HepG2 (cell line): ENCODE measurements around the gene C2orf80. TPM values are rescaled to one million over a fixed set of nuclear protein-coding genes. Genes with fewer than 3 reads are reported as not detected.

ENCODE experiments used
- ATF7-NPFF ChIP-seq: sonication (generic); formaldehyde crosslinking; IDR thresholded peaks from 2 replicates; pipeline ENCODE4 v1.8.1; 2023; ENCODE audit warnings: mild to moderate bottlenecking, low read depth, missing genetic modification reagents, moderate library complexity
- ATM ChIP-seq: fragments of 450-650 bp; IDR thresholded peaks from 2 replicates; pipeline ENCODE4 v1.7.1; 2017; ENCODE audit warnings: mild to moderate bottlenecking, borderline replicate concordance
- DR1 ChIP-seq: sonication (generic); formaldehyde crosslinking; IDR thresholded peaks from 2 replicates; pipeline ENCODE4 v1.8.0; 2021; ENCODE audit warnings: mild to moderate bottlenecking, missing genetic modification reagents, inconsistent platforms
- HES4 ChIP-seq: sonication (generic); formaldehyde crosslinking; IDR thresholded peaks from 2 replicates; pipeline ENCODE4 v1.9.0; 2021; ENCODE audit warnings: mild to moderate bottlenecking, missing genetic modification reagents, borderline replicate concordance
- HMG20A ChIP-seq: IDR thresholded peaks from 2 replicates; pipeline ENCODE4 v1.6.1; 2016; ENCODE audit warnings: borderline replicate concordance
- MAFK ChIP-seq, 2 experiments: IDR thresholded peaks in 1 of 2; conservative IDR thresholded peaks in 1 of 2; 2 replicates each; pipeline ENCODE4 v1.6.1; 2011; ENCODE audit warnings: improper control_type of control experiment in 2 of 2, low read length in 2 of 2
- NCOA2 ChIP-seq: sonication (generic); formaldehyde crosslinking; IDR thresholded peaks from 2 replicates; pipeline ENCODE4 v1.8.0; 2022; ENCODE audit warnings: inconsistent platforms
- PHB2 ChIP-seq: fragments of 450-650 bp; IDR thresholded peaks from 2 replicates; pipeline ENCODE4 v1.6.1; 2018; ENCODE audit not compliant: partially characterized antibody
- SCMH1 ChIP-seq: sonication (generic); formaldehyde crosslinking; IDR thresholded peaks from 2 replicates; pipeline ENCODE4 v1.9.0; 2021; ENCODE audit warnings: missing genetic modification reagents, mild to moderate bottlenecking, borderline replicate concordance
- SETDB1 ChIP-seq: sonication (generic); formaldehyde crosslinking; IDR thresholded peaks from 2 replicates; pipeline ENCODE4 v1.5.1; 2020; ENCODE audit warnings: missing genetic modification reagents, mild to moderate bottlenecking, borderline replicate concordance
- SIN3A ChIP-seq: IDR thresholded peaks from 2 replicates; pipeline ENCODE4 v1.6.1; 2011; ENCODE audit warnings: low read depth, mild to moderate bottlenecking, control low read depth, low read length, borderline replicate concordance
- SP140L ChIP-seq: sonication (generic); formaldehyde crosslinking; IDR thresholded peaks from 2 replicates; pipeline ENCODE4 v1.4.0; 2020; ENCODE audit warnings: missing genetic modification reagents, borderline replicate concordance
- U2AF2 ChIP-seq: fragments of 200-400 bp; formaldehyde crosslinking; IDR thresholded peaks from 2 replicates; pipeline ENCODE4 v1.6.1; 2017; ENCODE audit warnings: low read depth, mild to moderate bottlenecking, low read length
- ZFP1 ChIP-seq: IDR thresholded peaks from 2 replicates; pipeline ENCODE4 v1.6.1; 2016
- ZFP90 ChIP-seq: sonication (generic); formaldehyde crosslinking; IDR thresholded peaks from 2 replicates; pipeline ENCODE4 v1.8.0; 2022; ENCODE audit warnings: missing genetic modification reagents, mild to moderate bottlenecking, inconsistent platforms, borderline replicate concordance
- ZKSCAN1 ChIP-seq: fragments of 150-350 bp; IDR thresholded peaks from 2 replicates; pipeline ENCODE4 v1.6.1; 2014; ENCODE audit warnings: low read length
- ZKSCAN8 ChIP-seq: IDR thresholded peaks from 2 replicates; pipeline ENCODE4 v1.6.1; 2016; ENCODE audit warnings: borderline replicate concordance, missing genetic modification reagents, missing compliant biosample characterization
- ZNF383 ChIP-seq: sonication (generic); formaldehyde crosslinking; IDR thresholded peaks from 2 replicates; pipeline ENCODE4 v1.4.0; 2020; ENCODE audit warnings: missing genetic modification reagents, mild to moderate bottlenecking, borderline replicate concordance
- ZNF558 ChIP-seq: sonication (generic); formaldehyde crosslinking; IDR thresholded peaks from 2 replicates; pipeline ENCODE4 v1.9.0; 2022; ENCODE audit warnings: mild to moderate bottlenecking, missing genetic modification reagents, borderline replicate concordance
- ZNF724P ChIP-seq: sonication (generic); formaldehyde crosslinking; IDR thresholded peaks from 2 replicates; pipeline ENCODE4 v1.8.0; 2022; ENCODE audit warnings: missing genetic modification reagents, borderline replicate concordance
- ZNF747 ChIP-seq: sonication (generic); formaldehyde crosslinking; IDR thresholded peaks from 2 replicates; pipeline ENCODE4 v1.8.1; 2023; ENCODE audit warnings: missing genetic modification reagents, mild to moderate bottlenecking, borderline replicate concordance
- polyA plus RNA-seq, 8 experiments: library from polyadenylated mRNA; depleted of rRNA in 3 of 8; stranded (reverse) in 7 of 8; unstranded in 1 of 8; fragments of >200 nt; fragmentation: Illumina TruSeq in 4 of 8; extraction: Trizol in 4 of 8; gene quantifications; 2 replicates each; pipeline versions ENCODE4 v1.2.1 to v1.2.3, GENCODE V29; 2011 to 2016; ENCODE audit warnings: low read depth in 4 of 8, missing spikeins in 1 of 8, mixed read lengths in 1 of 8; ENCODE audit not compliant: insufficient read depth in 1 of 8
- total RNA-seq, 5 experiments: library from RNA; depleted of rRNA; stranded (reverse); fragments of >200 nt; fragmentation: Illumina TruSeq; extraction: Trizol; gene quantifications; 2 replicates each; pipeline ENCODE4 v1.2.3, GENCODE V29; 2016; ENCODE audit warnings: low read depth in 1 of 5
- TF ChIP-seq, protein P1 (sequence below): sonication (generic); formaldehyde crosslinking; IDR thresholded peaks from 2 replicates; pipeline ENCODE4 v1.4.0; 2020; ENCODE audit warnings: missing genetic modification reagents
- TF ChIP-seq, protein P2 (sequence below): sonication (generic); formaldehyde crosslinking; IDR thresholded peaks from 2 replicates; pipeline ENCODE4 v1.5.1; 2020; ENCODE audit warnings: missing genetic modification reagents, mild to moderate bottlenecking, borderline replicate concordance
- TF ChIP-seq, protein P3 (sequence below): sonication (generic); formaldehyde crosslinking; IDR thresholded peaks from 2 replicates; pipeline ENCODE4 v1.5.1; 2020; ENCODE audit warnings: missing genetic modification reagents, mild to moderate bottlenecking, borderline replicate concordance

Gene C2orf80
- total and polyA plus RNA-seq, 2 of the 13 experiments (the other 11 are each of a cell fraction or from before 2014, with no cell fraction given), result not detected

DNA sequence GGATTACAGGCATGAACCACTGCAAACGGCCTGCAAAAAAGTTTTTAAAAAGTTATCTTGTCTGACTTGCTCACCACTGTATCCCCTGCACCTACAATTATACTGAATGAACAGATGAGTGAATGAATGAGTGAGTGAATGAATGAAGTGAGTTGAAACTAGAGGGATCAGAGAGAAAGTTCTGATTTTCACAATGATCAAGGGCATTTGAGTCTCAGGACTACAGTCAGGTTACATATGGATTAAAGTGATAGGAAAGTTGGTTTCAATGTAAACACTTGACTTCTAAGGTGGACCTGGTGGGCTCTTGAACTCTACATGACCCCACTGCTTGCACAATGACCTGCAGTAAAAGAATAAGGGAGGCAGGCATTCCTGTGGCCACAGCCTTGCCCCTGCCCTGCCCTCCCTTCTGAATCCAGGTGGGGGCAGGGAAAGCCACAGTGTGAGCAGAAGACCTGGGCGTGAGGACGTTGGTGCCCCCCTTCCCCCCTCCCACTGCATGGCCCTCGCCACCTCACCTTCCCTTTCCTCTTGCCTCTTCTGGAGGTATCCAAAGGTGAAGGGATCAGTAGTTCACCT, 10.7 kb downstream of the C2orf80 start (continued):
- TF ChIP-seq, protein P1, sequence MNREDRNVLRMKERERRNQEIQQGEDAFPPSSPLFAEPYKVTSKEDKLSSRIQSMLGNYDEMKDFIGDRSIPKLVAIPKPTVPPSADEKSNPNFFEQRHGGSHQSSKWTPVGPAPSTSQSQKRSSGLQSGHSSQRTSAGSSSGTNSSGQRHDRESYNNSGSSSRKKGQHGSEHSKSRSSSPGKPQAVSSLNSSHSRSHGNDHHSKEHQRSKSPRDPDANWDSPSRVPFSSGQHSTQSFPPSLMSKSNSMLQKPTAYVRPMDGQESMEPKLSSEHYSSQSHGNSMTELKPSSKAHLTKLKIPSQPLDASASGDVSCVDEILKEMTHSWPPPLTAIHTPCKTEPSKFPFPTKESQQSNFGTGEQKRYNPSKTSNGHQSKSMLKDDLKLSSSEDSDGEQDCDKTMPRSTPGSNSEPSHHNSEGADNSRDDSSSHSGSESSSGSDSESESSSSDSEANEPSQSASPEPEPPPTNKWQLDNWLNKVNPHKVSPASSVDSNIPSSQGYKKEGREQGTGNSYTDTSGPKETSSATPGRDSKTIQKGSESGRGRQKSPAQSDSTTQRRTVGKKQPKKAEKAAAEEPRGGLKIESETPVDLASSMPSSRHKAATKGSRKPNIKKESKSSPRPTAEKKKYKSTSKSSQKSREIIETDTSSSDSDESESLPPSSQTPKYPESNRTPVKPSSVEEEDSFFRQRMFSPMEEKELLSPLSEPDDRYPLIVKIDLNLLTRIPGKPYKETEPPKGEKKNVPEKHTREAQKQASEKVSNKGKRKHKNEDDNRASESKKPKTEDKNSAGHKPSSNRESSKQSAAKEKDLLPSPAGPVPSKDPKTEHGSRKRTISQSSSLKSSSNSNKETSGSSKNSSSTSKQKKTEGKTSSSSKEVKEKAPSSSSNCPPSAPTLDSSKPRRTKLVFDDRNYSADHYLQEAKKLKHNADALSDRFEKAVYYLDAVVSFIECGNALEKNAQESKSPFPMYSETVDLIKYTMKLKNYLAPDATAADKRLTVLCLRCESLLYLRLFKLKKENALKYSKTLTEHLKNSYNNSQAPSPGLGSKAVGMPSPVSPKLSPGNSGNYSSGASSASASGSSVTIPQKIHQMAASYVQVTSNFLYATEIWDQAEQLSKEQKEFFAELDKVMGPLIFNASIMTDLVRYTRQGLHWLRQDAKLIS (CRISPR knock-in tag), result no peak
- TF ChIP-seq HES4 (CRISPR knock-in tag) (no peak), ATM (no peak), ATF7-NPFF (CRISPR knock-in tag) (no peak), DR1 (CRISPR knock-in tag) (no peak), SETDB1 (CRISPR knock-in tag) (no peak), ZNF383 (CRISPR knock-in tag) (no peak), SCMH1 (no peak), ZNF747 (CRISPR knock-in tag) (no peak), U2AF2 (no peak), SIN3A (no peak), PHB2 (no peak), ZFP1 (CRISPR knock-in tag) (no peak), ZKSCAN8 (CRISPR knock-in tag) (no peak), HMG20A (CRISPR knock-in tag) (peak; percentile 93; the same call in 1 of the 2 replicates), MAFK (conservative IDR thresholded peaks at IDR 0.05 in 1 of 2, IDR thresholded peaks at IDR 0.05 in 1 of 2; ENCODE audit: low read length in 2 of 2) (no peak), ZNF558 (CRISPR knock-in tag) (no peak), SP140L (CRISPR knock-in tag) (no peak), ZKSCAN1 (no peak), ZNF724P (no peak), ZFP90 (CRISPR knock-in tag) (no peak), NCOA2 (peak; percentile 85)
- TF ChIP-seq, protein P2, sequence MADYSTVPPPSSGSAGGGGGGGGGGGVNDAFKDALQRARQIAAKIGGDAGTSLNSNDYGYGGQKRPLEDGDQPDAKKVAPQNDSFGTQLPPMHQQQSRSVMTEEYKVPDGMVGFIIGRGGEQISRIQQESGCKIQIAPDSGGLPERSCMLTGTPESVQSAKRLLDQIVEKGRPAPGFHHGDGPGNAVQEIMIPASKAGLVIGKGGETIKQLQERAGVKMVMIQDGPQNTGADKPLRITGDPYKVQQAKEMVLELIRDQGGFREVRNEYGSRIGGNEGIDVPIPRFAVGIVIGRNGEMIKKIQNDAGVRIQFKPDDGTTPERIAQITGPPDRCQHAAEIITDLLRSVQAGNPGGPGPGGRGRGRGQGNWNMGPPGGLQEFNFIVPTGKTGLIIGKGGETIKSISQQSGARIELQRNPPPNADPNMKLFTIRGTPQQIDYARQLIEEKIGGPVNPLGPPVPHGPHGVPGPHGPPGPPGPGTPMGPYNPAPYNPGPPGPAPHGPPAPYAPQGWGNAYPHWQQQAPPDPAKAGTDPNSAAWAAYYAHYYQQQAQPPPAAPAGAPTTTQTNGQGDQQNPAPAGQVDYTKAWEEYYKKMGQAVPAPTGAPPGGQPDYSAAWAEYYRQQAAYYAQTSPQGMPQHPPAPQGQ, result no peak
- TF ChIP-seq, protein P3, sequence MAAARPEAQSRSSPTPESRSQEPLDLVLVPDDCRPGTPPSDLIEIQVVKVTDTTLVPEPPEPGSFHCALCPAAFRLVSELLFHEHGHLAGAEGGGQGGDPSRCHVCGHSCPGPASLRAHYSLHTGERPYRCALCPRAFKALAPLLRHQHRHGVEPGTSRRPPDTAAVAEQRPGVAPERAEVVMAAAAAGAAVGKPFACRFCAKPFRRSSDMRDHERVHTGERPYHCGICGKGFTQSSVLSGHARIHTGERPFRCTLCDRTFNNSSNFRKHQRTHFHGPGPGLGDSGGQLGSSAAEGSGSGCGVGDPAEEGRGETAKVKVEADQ (CRISPR knock-in tag), result no peak
